NCI-H510A treated with DMSO at 0.1 percent for 48 hours (cell line): Measurements from ENCODE around the gene COL24A1.
"Not testable (repeated sequence)": the region's sequence is repeated elsewhere in the genome, so short reads cannot be mapped to it uniquely, and the experiment has no call there.

Source experiments
- DNase-seq: peaks from one replicate; lab custom pipeline; 2025; lab: John Stamatoyannopoulos, UW

The COL24A1 gene

DNA sequence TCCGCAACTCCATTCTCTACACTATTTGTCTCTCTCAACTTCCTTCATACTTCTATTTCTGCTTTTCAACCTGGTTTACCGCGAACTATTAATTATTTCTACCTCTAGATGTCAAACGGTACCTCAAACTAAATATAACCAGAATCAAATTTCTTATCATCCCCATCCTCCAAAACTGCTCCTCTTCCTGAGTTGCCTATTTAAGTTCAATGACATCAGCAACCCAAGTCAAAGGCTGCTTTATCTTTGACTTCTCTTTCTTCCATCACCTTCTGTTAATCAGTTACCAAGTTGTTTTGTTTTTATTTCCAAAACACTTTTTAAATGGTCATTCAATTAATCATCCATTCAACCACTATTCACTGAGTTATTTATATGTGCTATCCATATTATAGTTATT is 171.9 kb downstream of the COL24A1 start:
- DNase-seq: no peak

DNA sequence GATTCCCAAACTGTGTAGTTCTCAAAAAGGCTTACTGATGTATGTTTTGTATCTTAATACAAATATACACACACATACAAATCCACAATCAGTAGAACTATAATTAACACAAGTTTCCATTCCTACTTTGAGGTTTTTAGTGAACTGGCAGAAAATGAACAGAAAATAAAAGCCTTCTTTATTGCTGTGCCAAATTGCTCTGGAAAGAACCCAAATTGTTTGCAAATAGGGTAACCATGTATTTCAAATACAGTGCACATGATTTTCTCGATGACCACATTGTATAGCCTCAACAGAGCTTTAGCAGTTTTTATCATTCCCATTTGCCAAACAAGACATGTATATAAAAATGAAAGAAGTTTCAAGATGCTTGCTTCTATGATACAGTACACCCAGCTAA is 173.3 kb downstream of the COL24A1 start:
- no peak for DNase-seq

DNA sequence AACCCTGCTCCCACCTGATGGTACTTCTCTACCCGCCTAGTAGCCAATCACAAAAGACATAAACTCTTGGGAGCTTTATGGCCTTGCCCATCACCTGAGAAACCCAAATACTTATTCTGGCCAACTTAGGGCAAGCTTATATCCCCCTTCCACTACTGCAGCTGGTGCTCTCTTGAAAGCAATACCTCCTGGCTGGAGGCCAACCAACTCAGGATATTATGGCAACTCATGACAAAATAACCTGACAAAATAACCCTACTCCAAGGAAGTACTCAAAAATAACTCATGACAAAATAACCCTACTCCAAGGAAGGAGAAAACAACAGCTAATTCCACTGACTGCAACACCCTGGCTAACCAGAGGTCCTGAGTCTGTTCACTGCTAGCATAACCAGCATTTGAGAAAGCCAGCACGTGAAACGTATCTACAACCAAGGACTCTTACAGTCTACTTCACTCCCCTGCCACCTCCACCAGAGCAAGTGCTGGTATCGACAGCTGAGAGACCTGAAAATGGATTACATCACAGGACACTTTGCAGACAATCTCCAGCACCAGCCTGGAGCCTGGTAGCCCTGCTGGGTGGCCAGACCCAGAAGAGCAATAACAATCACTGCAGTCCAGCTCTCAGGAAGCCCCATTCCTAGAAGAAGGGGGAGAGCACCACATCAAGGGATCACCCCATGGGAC is 179.9 kb downstream of the COL24A1 start:
- peak; percentile 39 for DNase-seq

DNA sequence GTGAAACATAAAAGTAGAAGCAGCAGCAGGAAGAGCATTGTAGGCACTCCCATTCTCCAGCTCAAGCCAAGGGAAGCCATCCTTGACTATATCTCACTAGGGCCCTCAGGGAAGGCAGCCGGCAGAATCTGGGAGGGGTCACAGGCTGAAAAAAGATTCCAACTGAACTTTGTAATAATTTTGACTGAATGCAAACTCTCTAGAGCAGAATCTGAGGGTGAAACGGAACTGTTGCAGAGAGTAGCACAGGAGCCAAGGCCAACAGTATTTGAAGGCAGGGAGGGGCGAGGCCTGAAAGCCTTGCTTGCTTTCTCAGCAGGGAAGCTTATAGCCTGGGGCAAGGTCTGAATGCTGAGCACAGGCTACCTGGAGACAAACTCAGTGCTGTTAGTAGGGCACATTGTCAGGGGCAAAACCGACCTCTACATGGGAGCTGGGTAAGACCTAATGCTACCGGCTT is 180.6 kb downstream of the COL24A1 start:
- no peak for DNase-seq

GRCh38 chr1:85962457-85962856 is 194.1 kb downstream of the COL24A1 start:
- DNase-seq: no peak

DNA sequence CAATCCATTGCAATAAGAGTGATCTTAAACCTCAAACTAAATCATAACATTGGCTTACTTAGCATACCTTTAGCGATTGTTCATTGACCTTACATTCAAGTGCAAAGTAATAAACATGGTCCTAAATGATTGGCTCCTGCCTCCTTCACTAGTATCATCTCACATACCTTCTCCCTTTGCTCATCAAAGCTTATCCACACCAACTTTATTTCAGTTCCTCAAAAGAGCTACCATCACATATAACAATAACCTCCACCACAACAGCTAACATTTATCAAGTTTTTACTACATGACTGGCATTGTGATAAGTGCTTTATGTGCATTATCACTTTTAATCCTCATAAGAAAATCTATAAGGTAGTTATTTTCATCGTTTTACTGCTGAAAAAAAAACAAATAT is 198.8 kb downstream of the COL24A1 start:
- DNase-seq: no peak

GRCh38 chr1:85955218-85955617 is 201.4 kb downstream of the COL24A1 start:
- DNase-seq: not testable (repeated sequence)

GRCh38 chr1:85952460-85952859 is 204.1 kb downstream of the COL24A1 start:
- peak; percentile 92 for DNase-seq

GRCh38 chr1:85947186-85947585 is 209.4 kb downstream of the COL24A1 start:
- no peak for DNase-seq

GRCh38 chr1:85943945-85944344 is 212.6 kb downstream of the COL24A1 start:
- DNase-seq: no peak

DNA sequence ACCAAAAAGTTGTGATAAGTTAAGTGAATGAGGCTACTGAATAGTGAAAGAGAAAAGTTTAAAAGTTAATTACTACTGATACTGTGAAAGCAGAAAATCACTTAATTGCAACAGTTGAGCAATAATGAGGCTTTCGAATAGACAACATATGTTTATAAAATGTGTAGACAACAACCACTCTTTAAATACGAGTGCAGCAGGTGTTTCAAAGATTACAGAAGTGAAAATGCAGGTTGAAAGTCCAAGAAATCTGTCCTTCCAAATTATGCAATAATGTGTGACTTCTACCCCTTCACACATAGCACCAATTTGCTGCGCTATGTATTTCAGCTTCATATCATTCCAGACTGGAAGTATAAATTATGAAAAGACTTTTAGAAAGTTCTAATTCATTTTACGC is 213.0 kb downstream of the COL24A1 start:
- DNase-seq: no peak

DNA sequence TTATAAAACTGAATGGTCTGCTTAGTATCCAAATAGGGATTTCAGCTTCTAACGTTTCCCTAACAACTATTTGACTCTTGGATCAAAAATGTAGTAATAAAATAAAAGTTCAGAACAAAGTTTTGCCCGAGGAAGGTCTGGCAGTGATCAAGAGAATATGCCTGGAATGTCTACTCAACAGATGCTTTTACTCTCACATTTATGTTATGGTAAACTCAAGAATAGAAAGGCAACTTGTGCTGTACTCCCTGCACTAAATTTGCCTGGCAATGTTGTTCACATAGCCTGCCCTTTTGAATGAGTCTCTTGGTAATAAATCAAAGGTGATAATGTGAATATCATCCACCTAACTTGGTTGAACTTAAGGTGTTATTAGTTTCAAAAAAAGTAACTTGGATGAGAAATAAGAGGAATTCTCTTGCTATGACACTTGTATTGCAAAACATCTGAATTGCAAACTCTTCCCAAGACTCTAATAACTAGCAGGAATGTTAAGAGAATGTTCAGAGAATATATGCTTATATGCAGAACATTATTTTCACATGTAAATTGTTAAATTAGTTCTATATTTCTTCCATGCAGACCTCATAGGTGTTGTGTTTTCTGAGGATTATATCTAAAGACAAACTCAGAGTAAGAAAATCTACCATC is 215.8 kb downstream of the COL24A1 start:
- DNase-seq: no peak

DNA sequence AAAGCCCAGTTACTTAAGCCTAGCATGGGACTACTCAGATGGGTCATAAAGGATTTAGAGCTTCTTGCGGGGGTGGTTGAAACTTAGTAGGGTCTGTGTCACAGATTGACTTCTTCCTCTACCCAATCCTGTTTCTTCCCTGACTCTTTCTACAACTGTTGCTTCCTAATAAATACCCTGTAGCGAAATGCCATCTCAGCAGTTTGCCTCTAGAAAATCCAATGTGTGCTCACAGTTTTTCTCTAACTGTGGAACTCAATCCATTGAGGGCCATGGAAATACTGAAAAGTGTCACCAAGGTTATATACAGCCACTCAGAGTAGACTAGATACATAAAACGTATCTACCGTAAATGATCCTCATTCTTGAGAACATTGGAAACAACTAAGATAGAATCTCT is 217.7 kb downstream of the COL24A1 start:
- DNase-seq: no peak

GRCh38 chr1:85936470-85936869 is 220.1 kb downstream of the COL24A1 start:
- DNase-seq: no peak

DNA sequence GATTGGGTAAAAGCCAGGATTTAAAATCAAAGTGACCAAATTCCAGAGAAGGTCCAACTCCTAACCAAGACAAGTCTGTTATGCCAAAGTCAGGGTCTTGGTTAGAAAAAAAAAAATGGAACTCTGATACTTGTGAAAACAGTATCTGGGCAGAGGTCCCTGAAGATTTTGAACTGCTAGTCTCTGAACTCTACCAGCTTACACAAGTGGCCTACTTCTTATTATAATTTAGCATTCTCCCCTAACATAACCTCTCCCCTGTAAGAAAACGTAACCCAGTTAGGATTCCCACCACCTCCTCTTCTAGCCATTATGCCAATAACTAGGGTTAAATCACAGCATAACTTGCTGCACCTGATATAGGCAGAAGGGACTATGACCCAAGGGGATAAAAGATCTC is 220.5 kb downstream of the COL24A1 start:
- DNase-seq: no peak

DNA sequence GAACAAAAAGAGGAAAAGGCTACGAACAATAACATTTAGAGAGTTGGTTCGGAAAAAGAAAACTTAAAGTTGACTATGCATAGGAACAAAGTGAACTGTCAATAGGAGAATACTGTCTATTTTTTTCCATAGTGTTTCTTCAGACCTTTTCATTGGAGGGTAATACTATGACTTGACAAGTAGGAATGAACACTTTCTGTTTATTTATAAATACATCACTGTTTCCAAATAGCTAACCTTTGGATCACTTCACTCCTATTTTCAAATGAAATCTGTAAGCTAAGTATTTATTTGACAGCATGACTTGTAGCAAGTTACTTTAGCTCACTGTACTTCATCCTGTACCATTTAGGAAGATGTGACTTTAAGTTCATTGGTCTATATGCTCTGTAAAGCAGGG is 221.3 kb downstream of the COL24A1 start:
- DNase-seq: no peak

- no peak for DNase-seq
Observed at GRCh38 chr1:85934516-85934915, 222.1 kb downstream of the COL24A1 start.

DNA sequence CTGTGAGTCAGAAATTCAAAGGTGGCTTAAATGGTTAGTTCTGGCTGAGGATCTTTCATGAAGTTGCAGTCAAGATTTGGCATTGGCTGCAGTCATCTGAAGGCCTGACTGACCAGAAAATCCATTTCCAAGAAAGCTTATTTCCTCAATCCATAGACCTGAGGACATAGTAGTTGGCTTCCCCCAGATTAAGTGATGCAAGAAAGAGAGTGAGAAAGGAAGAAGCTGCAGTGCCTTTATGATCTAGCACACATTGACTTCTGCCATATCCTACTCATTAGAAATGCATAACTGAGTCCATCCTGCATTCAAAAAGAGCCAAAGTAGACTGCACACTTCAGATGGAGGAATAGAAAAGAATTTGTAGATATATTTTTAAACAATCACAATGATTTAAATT is 222.6 kb downstream of the COL24A1 start:
- DNase-seq: no peak

GRCh38 chr1:85911742-85912141 is 244.8 kb downstream of the COL24A1 start:
- DNase-seq: no peak

- no peak for DNase-seq
Observed at GRCh38 chr1:85900921-85901320, 255.7 kb downstream of the COL24A1 start.

- DNase-seq: no peak
Observed at GRCh38 chr1:85898861-85899260, 257.7 kb downstream of the COL24A1 start.

DNA sequence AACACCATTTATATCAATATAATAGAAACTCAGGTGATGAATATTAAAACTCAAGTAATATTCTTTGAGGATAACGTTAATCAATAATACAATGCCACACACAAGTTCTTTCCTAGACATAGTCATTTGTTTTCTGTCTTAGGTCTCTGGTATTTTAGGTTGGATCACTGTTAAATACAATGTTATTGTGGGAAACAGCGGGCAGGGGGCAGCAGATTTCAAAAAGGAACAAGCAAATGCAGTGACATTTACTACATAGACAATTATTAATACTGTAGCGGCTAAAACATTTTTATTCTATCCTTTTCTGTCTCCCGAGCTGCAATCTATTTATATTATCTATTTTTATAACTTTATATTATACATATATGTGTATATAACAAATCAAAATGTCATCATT is 261.9 kb downstream of the COL24A1 start:
- peak; percentile 47 for DNase-seq

GRCh38 chr1:85892366-85892765 is 264.2 kb downstream of the COL24A1 start:
- no peak for DNase-seq

DNA sequence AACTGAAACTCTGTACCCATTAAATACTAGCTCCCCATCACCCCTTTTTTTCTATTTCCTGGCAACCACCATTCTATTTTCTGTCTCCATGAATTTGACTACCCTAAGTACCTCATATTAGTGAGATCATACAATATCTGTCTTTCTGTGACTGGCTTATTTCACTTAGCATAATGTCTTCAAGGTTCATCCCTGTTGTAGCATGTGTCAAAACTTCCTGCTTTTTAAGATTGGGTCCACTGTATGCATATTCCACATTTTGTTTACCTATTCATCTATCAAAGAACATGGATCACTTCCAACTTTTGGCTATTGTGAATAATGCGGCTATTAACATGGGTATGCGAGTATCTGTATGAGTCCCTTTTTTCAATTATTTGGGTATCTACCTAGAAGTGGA is 266.7 kb downstream of the COL24A1 start:
- DNase-seq: no peak
